IPS-15b (cell line): ENCODE measurements around the gene TMLHE.
"Not testable (repeated sequence)": the region's sequence is repeated elsewhere in the genome, so short reads cannot be mapped to it uniquely, and the experiment has no call there.

Source experiments
- H3K27me3 ChIP-seq: one replicate; pipeline ENCODE4 v1.6.1; 2013; ENCODE audit warnings: low read length; ENCODE audit not compliant: control insufficient read depth, insufficient read depth
- H3K36me3 ChIP-seq: one replicate; pipeline ENCODE4 v1.6.1; 2013; ENCODE audit warnings: low read length; ENCODE audit not compliant: control insufficient read depth, insufficient read depth
- H3K4me1 ChIP-seq: one replicate; pipeline ENCODE4 v1.6.1; 2013; ENCODE audit warnings: mild to moderate bottlenecking, low read length; ENCODE audit not compliant: control insufficient read depth, insufficient read depth
- H3K4me3 ChIP-seq: one replicate; pipeline ENCODE4 v1.5.1; 2013; ENCODE audit warnings: low read depth, low read length
- H3K9ac ChIP-seq: one replicate; pipeline ENCODE4 v1.6.1; 2013; ENCODE audit warnings: low read depth, mild to moderate bottlenecking, low read length
- H3K9me3 ChIP-seq: one replicate; pipeline ENCODE4 v1.6.1; 2013; ENCODE audit warnings: mild to moderate bottlenecking, low read length; ENCODE audit not compliant: control insufficient read depth, insufficient read depth

TMLHE gene, protein sequence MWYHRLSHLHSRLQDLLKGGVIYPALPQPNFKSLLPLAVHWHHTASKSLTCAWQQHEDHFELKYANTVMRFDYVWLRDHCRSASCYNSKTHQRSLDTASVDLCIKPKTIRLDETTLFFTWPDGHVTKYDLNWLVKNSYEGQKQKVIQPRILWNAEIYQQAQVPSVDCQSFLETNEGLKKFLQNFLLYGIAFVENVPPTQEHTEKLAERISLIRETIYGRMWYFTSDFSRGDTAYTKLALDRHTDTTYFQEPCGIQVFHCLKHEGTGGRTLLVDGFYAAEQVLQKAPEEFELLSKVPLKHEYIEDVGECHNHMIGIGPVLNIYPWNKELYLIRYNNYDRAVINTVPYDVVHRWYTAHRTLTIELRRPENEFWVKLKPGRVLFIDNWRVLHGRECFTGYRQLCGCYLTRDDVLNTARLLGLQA

DNA sequence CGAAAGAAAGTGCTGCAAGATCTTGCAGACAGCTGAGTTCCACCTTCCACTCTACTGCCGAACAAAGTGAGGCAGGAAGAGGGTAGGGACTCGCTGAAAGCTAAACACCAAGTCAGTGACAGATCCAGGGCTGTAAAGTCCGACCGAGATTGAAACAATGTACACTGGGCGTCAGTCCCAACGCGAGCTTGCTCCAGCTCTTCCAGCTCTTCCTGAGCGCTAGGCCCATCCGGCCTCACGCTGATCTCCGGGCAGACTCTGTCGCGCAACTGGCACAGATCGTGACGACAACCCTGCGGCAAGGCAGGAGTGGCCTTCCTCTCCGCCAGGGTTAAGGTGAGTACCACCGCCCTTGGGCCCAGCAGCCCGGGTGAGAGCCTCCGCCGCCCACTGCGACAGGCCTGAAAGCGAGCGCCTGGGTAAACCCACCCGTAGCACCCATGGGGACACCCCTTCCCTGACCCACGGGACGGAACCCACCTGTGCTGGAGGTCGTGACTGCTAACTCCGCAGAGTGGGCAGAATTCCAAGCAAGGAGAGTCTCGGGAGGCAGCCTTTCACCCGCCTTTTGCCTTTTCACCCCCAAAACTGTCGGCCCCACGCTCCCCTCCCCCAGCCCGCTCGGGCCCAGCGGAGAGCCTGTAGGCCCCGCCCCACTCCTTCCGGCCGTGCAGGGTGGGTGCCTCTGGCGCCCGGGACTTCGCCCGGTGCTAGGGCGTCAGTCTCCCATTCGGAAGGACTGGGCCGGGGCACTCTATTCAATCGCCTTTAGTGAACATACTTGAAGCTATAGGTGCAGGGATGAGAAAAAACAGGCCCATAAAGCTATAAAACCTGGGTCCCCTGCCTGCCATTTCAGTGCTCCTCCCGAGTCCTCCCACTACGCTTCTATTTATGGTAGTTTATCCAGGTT is at the start of gene TMLHE, which contains the start of gene SPRY3:
Gene TMLHE (minus strand): TSS at position 641 of the 913 bp plus-strand sequence. CDS start 67,676 bp downstream, outside the sequence.
Gene SPRY3 (plus strand): TSS at position 275 of the 913 bp plus-strand sequence.
- Histone ChIP-seq H3K36me3 (no peaks in the 10 kb centered on the region), H3K9me3 (no peaks in the 10 kb centered on the region), H3K9ac (peak within 1 kb of the TSS; percentile 77), H3K4me3 (peak within 1 kb of the TSS; percentile 85), H3K4me1 (no peaks in the 10 kb centered on the region), H3K27me3 (no peaks in the 10 kb centered on the region)

DNA sequence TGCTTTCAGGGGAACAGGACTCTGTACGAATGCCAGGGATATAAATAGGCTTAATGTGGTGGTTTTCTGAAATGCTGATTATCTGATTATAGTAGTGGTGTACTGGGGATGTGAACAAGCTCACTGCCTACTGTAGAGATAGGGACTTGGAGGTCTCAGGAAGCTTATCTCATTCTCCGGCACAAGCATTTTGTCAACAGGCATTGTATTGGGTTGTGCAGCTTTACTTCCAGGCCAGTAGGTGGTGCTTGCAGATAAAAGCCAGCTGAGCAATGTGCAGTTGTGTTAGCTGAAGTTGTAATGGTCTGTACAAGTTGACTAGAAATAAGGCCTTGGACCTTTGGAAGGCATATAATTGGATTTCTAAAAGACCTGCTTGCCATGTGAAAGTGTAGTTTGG is 49.5 kb upstream of the TMLHE start:
- no peaks in the 10 kb centered on the region for H3K36me3 ChIP-seq
- H3K9ac ChIP-seq = no peak overlapping the region
- H3K9me3 ChIP-seq = no peaks in the 10 kb centered on the region
- no peaks in the 10 kb centered on the region for H3K4me1 ChIP-seq
- H3K27me3 ChIP-seq = no peaks in the 10 kb centered on the region
- no peak overlapping the region for H3K4me3 ChIP-seq

DNA sequence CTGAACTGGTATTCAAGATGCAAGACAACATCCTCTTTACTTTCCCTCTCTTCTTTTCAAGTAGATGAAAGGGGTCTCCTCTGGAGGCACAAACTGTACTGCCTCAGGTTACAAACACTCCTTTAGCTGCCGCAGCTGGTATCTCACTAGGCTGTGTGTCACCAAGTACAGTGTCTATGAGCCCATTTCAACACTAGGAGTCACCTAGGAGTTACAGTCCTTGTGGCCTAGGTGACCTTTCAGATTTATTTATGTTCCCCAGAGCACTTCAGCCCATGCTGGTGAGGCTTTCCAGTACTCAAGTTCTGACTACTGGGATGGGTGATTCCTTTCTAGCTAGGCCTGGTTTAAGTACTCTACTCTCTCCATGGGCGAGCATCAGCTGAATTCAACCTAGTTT is 32.4 kb upstream of the TMLHE start:
- Histone ChIP-seq H3K27me3 (no peaks in the 10 kb centered on the region), H3K4me3 (no peak overlapping the region)

DNA sequence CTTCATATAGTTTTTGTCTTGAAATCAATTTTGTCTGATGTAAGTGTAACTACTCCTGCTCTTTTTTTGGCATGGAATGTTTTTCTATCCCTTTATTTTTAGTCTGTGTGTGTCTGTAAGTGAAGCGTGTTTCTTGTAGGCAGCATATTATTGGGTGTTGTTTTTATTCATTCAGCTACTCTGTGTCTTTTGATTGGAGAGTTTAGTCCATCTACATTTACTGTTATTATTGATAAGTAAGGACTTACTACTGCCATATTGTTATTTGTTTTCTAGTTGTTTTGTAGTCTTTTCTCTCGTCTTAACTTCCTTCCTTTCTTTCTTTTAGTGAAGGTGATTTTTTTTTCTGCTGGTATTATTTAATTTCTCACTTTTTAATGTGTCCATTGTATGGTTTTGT is 30.5 kb upstream of the TMLHE start:
- Histone ChIP-seq H3K27me3 (no peaks in the 10 kb centered on the region), H3K36me3 (no peaks in the 10 kb centered on the region), H3K4me1 (no peaks in the 10 kb centered on the region), H3K9ac (no peak overlapping the region), H3K4me3 (no peak overlapping the region), H3K9me3 (no peaks in the 10 kb centered on the region)

More for the DNA sequence above, 32.4 kb upstream of the TMLHE start:
- no peak overlapping the region for H3K9ac ChIP-seq
- H3K36me3 ChIP-seq = no peaks in the 10 kb centered on the region
- H3K9me3 ChIP-seq = no peaks in the 10 kb centered on the region
- no peaks in the 10 kb centered on the region for H3K4me1 ChIP-seq

DNA sequence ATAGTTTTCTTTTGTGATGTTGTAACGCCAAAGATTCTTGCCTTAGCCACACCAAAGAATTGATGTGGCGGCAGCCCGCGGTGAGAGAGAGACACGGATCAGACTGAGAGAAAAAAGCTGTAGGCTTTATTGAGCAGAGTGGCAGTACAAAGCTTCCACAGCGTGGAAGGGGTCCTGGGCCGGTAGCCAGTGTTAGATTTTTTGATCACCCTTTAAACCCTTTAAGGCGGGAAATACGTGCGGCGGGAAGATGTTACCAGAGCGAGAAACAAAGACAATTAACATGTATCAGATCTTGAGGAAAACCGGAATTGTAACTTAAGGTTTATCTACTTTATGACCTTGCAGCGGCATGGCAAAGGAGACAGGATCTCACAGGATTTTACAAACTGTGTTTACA is 28.6 kb upstream of the TMLHE start:
- peak overlapping the region; percentile 20 for H3K4me3 ChIP-seq
- H3K9me3 ChIP-seq, H3K27me3 ChIP-seq, H3K4me1 ChIP-seq, H3K9ac ChIP-seq, H3K36me3 ChIP-seq: not testable (repeated sequence)

DNA sequence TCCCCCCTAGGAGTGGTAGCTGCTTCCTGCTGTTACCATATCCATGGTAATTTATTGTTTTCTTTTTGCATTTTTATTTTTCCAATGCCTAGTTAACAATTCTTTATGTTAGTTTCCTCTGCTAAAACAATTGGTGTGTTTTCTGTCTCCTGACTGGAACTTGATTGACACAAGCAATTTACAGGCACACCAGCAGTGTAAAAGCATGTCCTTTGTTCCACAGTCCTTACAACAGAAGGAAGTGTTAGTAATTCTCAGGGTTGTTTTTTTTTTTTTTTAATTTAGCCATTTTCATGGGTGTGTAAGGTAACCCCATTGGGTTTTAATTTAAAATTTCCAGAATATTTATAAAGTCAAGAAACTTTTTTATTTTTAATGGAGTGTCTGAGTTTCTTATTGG is 25.0 kb upstream of the TMLHE start:
- peaks cover 2% of the 10 kb centered on the region for H3K4me1 ChIP-seq
- H3K36me3 ChIP-seq = no peaks in the 10 kb centered on the region
- no peak overlapping the region for H3K4me3 ChIP-seq
- H3K9me3 ChIP-seq = no peaks in the 10 kb centered on the region
- H3K9ac ChIP-seq = no peak overlapping the region
- H3K27me3 ChIP-seq = no peaks in the 10 kb centered on the region

DNA sequence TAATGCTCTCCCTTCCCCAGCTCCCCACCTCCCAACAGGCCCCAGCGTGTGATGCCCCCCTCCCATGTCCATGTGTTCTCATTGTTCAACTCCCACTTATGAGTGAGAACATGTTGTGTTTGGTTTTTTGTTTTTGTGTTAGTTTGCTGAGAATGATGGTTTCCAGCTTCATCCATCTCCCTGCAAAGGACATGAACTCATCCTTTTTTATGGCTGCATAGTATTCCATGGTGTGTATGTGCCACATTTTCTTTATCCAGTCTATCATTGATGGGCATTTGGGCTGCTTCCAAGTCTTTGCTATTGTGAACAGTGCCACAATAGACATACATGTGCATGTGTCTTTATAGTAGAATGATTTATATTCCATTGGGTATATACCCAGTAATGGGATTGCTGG is 22.3 kb upstream of the TMLHE start:
- H3K36me3 ChIP-seq = not testable (repeated sequence)

DNA sequence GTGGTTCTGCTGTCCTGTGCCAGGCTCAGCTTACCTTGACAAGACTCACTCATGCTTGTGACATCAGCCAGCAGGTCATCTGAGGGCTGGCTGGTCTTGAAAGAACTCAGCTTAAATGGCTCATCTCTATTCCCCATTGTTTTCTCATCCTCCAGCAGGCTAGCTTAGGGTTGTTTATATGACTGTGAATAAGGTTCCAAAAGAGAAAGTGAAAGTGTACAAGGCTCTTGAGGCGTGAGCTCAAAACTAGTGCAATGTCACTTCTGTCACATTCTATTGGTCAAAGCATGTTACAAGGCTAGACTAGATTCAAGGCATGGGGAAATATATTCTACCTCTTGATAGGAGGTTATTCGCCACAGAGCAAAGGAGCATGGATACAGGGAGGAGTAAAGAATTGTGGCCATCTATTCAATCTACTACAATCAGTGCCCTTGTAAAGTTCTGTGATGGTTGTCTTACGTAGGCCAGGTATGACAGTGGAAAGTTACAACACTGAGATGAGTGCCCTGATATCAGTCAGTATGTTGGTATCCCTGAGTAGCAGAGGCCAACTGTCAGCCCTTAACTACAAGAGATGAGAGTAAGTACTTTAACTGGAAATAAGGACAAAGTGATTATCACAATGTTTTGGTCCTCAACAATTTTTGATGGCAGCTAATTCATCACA is 19.8 kb upstream of the TMLHE start:
- Histone ChIP-seq H3K36me3 (no peaks in the 10 kb centered on the region), H3K9me3 (no peaks in the 10 kb centered on the region), H3K4me3 (no peak overlapping the region), H3K4me1 (peaks cover 2% of the 10 kb centered on the region), H3K27me3 (no peaks in the 10 kb centered on the region), H3K9ac (no peak overlapping the region)

More for the DNA sequence above, 22.3 kb upstream of the TMLHE start:
- not testable (repeated sequence) for H3K27me3 ChIP-seq, H3K9me3 ChIP-seq, H3K9ac ChIP-seq, H3K4me3 ChIP-seq, H3K4me1 ChIP-seq

DNA sequence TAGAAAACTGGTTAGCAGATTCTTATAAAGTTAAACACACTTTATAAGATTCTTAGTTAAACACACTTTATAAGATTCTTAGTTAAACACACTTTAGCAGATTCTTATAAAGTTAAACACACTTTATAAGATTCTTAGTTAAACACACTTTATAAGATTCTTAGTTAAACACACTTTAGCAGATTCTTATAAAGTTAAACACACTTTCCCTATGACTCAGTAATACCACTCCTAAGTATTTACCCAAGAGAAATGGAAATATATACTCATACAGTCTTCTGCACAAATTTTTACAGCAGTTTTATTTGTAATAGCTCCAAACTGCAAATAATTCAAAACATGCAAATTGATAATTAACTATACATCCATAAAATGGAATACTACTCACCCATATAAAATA is 7.4 kb upstream of the TMLHE start:
- not testable (repeated sequence) for H3K27me3 ChIP-seq, H3K9ac ChIP-seq, H3K4me3 ChIP-seq, H3K9me3 ChIP-seq, H3K36me3 ChIP-seq, H3K4me1 ChIP-seq

DNA sequence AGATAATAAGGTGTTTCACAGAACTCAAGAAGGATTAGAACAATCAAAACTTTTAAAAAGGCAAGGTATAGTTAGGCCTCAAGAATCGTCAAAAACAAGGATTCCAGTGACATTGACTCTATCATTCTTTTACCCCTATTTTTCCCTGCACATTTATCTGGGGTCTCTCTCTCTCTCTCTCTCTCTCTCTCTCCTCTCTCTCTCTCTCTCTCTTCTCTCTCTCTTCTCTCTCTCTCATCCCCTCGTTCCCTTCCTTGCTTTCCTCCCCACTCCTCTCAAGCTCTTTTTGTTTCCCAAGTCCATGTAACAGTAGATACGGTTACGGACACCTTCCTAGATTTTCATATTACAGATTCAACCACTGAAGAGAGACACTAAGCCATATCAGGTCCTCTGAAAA is 3.2 kb upstream of the TMLHE start:
- Histone ChIP-seq H3K36me3 (no peaks in the 10 kb centered on the region), H3K9ac (no peak overlapping the region), H3K4me3 (no peak overlapping the region), H3K27me3 (no peaks in the 10 kb centered on the region), H3K9me3 (no peaks in the 10 kb centered on the region), H3K4me1 (no peaks in the 10 kb centered on the region)

DNA sequence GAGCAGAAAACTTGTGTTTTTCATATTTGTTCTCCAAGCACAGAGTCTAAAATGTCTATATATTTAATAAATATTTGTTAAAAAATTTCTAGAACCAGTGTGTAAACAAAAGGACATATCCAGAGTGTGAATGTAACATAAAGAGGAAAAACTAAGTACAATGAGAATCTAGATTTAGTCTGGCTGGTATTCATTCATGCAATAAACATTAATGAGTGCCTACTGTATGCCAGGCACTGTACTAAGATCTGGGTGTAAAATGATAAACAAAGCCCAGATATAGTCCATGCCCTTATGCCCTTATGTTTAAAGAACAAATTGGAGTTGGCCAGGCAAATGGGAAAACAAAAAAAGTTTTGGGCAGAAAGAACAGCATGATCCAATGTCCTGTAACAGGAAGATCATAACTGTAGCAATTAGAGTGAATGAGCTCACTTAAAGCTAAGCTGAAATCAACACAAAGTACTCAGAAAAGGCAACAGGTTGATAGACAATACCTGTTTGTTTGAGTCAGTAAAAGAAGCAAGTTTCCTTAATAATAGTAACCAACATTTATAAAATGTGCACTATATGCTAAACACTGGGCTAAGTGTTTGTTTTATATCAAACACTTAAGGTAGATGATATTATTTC is 1.3 kb upstream of the TMLHE start:
- Histone ChIP-seq H3K27me3 (no peaks in the 10 kb centered on the region), H3K9ac (no peak overlapping the region), H3K4me3 (no peak overlapping the region), H3K4me1 (no peaks in the 10 kb centered on the region), H3K36me3 (no peaks in the 10 kb centered on the region), H3K9me3 (no peaks in the 10 kb centered on the region)
